ENCODE results near the gene PANK4.

PANK4 gene

DNA sequence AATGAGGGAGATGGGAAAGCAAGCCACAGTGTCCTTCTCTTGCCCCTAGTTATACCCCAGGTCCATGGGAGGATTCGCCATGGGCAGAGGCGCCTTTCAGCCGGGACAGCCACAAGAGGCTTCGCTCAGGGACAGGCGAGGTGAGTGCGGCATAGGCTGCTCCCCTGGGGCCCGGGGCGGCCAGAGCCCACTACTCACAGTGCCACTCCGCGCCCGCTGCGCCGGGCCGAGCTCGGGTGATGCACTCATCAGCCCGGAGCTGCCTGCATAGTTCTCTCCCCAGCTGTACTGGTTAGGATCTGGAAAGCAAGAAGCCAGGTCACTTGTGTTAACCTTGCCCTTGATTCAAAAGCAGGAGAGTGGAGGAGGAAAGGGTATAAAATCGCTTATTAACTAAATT lies 8.4 kb downstream of the PANK4 start:
- Histone ChIP-seq H3K36me3 (ENCODE audit: low read length) (no peaks in the 10 kb centered on the region), H4K20me1 (ENCODE audit: low read depth, low read length) (no peaks in the 10 kb centered on the region), H3K4me2 (ENCODE audit: low read depth, low read length, poor library complexity, severe bottlenecking) (no peak overlapping the region), H3K79me2 (ENCODE audit: insufficient read depth, low read length) (peaks cover 9% of the 10 kb centered on the region), H3K27me3 (ENCODE audit: low read length) (no peaks in the 10 kb centered on the region), H3K9ac (ENCODE audit: low read length) (no peak overlapping the region), H3K4me3 (ENCODE audit: insufficient read depth, low read length, poor library complexity, severe bottlenecking) (no peak overlapping the region), H3F3A (ENCODE audit: insufficient read depth) (no peaks in the 10 kb centered on the region), H2AFZ (ENCODE audit: low read depth, low read length, severe bottlenecking) (no peak overlapping the region), H3K9me3 (ENCODE audit: insufficient read depth, low read length) (no peaks in the 10 kb centered on the region), H3K9me2 (replicated peaks; ENCODE audit: insufficient read depth, low read length) (no peaks in the 10 kb centered on the region), H3K27ac (ENCODE audit: low read depth, low read length) (no peak overlapping the region)
- no peak for TF ChIP-seq EZH2phosphoT487 (conservative IDR thresholded peaks at IDR 0.05; ENCODE audit: low read length)

DNA sequence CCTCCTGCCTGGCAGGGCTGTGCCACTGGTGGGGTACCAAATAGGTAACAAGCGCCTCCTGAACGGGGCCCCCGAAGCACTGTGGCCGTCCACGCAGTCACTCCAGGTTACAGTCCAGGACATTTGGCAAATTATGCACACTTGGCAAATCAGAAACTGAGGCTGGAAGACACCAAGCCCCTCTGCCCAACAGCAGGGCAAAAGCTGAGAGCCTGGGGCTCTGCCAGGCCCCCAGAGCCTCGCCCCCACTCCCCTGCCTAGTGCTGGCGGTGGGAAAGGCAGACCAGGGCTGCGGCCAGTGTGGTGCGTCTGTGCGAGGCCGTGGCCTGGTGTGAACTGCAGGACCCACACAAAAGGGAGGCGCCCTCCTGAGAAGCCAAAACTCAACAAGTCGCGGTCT lies 9.4 kb downstream of the PANK4 start:
- no peaks in the 10 kb centered on the region for H3K27me3 ChIP-seq (ENCODE audit: low read length)
- no peaks in the 10 kb centered on the region for H3K79me2 ChIP-seq (ENCODE audit: insufficient read depth, low read length)
- H3F3A ChIP-seq (ENCODE audit: insufficient read depth) = no peaks in the 10 kb centered on the region
- H3K27ac ChIP-seq (ENCODE audit: low read depth, low read length) = no peak overlapping the region
- H4K20me1 ChIP-seq (ENCODE audit: low read depth, low read length) = no peaks in the 10 kb centered on the region
- H3K36me3 ChIP-seq (ENCODE audit: low read length) = no peaks in the 10 kb centered on the region
- TF ChIP-seq EZH2phosphoT487 (conservative IDR thresholded peaks at IDR 0.05; ENCODE audit: low read length) = no peak
- TF ChIP-seq, protein P1, sequence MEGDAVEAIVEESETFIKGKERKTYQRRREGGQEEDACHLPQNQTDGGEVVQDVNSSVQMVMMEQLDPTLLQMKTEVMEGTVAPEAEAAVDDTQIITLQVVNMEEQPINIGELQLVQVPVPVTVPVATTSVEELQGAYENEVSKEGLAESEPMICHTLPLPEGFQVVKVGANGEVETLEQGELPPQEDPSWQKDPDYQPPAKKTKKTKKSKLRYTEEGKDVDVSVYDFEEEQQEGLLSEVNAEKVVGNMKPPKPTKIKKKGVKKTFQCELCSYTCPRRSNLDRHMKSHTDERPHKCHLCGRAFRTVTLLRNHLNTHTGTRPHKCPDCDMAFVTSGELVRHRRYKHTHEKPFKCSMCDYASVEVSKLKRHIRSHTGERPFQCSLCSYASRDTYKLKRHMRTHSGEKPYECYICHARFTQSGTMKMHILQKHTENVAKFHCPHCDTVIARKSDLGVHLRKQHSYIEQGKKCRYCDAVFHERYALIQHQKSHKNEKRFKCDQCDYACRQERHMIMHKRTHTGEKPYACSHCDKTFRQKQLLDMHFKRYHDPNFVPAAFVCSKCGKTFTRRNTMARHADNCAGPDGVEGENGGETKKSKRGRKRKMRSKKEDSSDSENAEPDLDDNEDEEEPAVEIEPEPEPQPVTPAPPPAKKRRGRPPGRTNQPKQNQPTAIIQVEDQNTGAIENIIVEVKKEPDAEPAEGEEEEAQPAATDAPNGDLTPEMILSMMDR (IDR thresholded peaks at IDR 0.05; ENCODE audit: insufficient read depth, low read length, poor library complexity, severe bottlenecking) = no peak
- H3K9ac ChIP-seq (ENCODE audit: low read length) = no peak overlapping the region
- H3K9me2 ChIP-seq (replicated peaks; ENCODE audit: insufficient read depth, low read length) = no peaks in the 10 kb centered on the region
- no peak overlapping the region for H3K4me3 ChIP-seq (ENCODE audit: insufficient read depth, low read length, poor library complexity, severe bottlenecking)
- no peaks in the 10 kb centered on the region for H3K9me3 ChIP-seq (ENCODE audit: insufficient read depth, low read length)
- H3K4me2 ChIP-seq (ENCODE audit: low read depth, low read length, poor library complexity, severe bottlenecking) = no peak overlapping the region
- no peak overlapping the region for H2AFZ ChIP-seq (ENCODE audit: low read depth, low read length, severe bottlenecking)

DNA sequence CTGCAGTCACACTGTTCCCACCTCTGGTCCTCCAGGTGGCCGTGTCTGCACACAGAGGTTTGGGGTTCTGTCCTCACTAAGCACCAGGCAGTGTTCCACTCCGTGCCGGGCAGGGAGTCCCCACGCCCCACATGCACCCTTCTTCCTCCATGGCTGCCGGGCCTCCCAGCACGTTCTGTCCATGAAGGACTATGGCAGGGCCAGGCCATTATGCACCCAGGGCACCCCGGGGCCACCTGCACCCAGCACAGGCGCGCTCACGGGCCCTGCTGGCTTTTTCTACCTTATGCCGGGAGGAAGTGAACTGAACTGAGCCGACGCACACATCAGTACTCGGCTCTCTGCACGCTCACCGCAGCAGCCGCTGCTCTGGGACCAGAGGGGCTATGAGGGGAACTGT lies 10.3 kb downstream of the PANK4 start:
- Histone ChIP-seq H3K4me2 (ENCODE audit: low read depth, low read length, poor library complexity, severe bottlenecking) (no peak overlapping the region), H2AFZ (ENCODE audit: low read depth, low read length, severe bottlenecking) (no peak overlapping the region), H3K9me2 (replicated peaks; ENCODE audit: insufficient read depth, low read length) (no peaks in the 10 kb centered on the region), H3K9ac (ENCODE audit: low read length) (no peak overlapping the region), H3K4me3 (ENCODE audit: insufficient read depth, low read length, poor library complexity, severe bottlenecking) (no peak overlapping the region), H3K27ac (ENCODE audit: low read depth, low read length) (no peak overlapping the region), H3K79me2 (ENCODE audit: insufficient read depth, low read length) (no peaks in the 10 kb centered on the region), H3K27me3 (ENCODE audit: low read length) (no peaks in the 10 kb centered on the region), H3K9me3 (ENCODE audit: insufficient read depth, low read length) (no peaks in the 10 kb centered on the region), H3K36me3 (ENCODE audit: low read length) (no peaks in the 10 kb centered on the region), H4K20me1 (ENCODE audit: low read depth, low read length) (no peaks in the 10 kb centered on the region), H3F3A (ENCODE audit: insufficient read depth) (no peaks in the 10 kb centered on the region)
- TF ChIP-seq, protein P1 (IDR thresholded peaks at IDR 0.05; ENCODE audit: insufficient read depth, low read length, poor library complexity, severe bottlenecking) = no peak
- TF ChIP-seq EZH2phosphoT487 (conservative IDR thresholded peaks at IDR 0.05; ENCODE audit: low read length) = no peak

DNA sequence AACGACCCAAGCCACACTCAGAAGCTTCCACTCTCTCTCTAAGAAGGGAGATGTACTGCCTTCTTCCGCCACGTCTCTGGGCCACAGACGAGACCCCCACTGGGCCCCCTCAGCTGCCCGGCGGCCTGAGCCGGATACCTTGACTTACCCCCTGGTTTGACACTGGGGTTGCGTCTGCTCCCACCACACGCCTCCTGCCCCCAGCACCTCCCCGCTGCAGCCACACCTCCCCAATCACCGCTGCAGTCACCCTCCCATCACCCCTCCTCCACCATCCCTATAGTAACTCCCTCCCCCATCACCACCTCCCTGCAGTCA lies 10.7 kb downstream of the PANK4 start:
- TF ChIP-seq, protein P1 (IDR thresholded peaks at IDR 0.05; ENCODE audit: insufficient read depth, low read length, poor library complexity, severe bottlenecking) = no peak
- TF ChIP-seq EZH2phosphoT487 (conservative IDR thresholded peaks at IDR 0.05; ENCODE audit: low read length) = no peak
- H3K9me3 ChIP-seq (ENCODE audit: insufficient read depth, low read length) = no peaks in the 10 kb centered on the region
- no peaks in the 10 kb centered on the region for H3K27me3 ChIP-seq (ENCODE audit: low read length)
- H3F3A ChIP-seq (ENCODE audit: insufficient read depth) = no peaks in the 10 kb centered on the region
- H4K20me1 ChIP-seq (ENCODE audit: low read depth, low read length) = no peaks in the 10 kb centered on the region
- no peak overlapping the region for H3K4me2 ChIP-seq (ENCODE audit: low read depth, low read length, poor library complexity, severe bottlenecking)
- no peak overlapping the region for H3K27ac ChIP-seq (ENCODE audit: low read depth, low read length)
- H3K36me3 ChIP-seq (ENCODE audit: low read length) = no peaks in the 10 kb centered on the region
- H3K79me2 ChIP-seq (ENCODE audit: insufficient read depth, low read length) = no peaks in the 10 kb centered on the region
- no peak overlapping the region for H3K9ac ChIP-seq (ENCODE audit: low read length)
- H3K9me2 ChIP-seq (replicated peaks; ENCODE audit: insufficient read depth, low read length) = no peaks in the 10 kb centered on the region
- H2AFZ ChIP-seq (ENCODE audit: low read depth, low read length, severe bottlenecking) = no peak overlapping the region
- H3K4me3 ChIP-seq (ENCODE audit: insufficient read depth, low read length, poor library complexity, severe bottlenecking) = no peak overlapping the region
